ENCODE results near the gene TMEM87B. TPM values are rescaled to one million over a fixed set of nuclear protein-coding genes. Genes with fewer than 3 reads are reported as not detected.
"Not testable (repeated sequence)": the region's sequence is repeated elsewhere in the genome, so short reads cannot be mapped to it uniquely, and the experiment has no call there.

The TMEM87B gene
- total RNA-seq, 1 donor from 2014 or later = 15.7 TPM

DNA sequence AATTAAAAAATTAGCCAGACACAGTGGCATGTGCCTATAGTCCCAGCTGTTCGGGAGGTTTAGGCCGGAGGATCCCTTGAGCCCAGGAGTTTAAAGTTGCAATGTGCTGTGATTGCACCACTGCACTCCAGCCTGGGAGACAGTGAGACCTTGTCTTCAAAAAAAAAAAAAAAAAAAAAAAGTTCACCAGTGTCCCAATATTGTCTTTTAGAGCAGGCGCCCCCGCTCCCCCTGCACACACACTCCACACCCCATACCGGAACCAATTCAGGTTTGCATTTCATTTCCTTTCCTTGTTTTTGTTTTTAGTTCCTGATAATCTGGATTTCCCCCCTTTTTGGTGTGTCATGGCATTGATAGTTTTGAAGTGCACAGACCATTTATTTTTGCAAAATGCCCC lies 10.4 kb downstream of the TMEM87B start:
- intact Hi-C loops (cut with micrococcal nuclease) = no loop called here

DNA sequence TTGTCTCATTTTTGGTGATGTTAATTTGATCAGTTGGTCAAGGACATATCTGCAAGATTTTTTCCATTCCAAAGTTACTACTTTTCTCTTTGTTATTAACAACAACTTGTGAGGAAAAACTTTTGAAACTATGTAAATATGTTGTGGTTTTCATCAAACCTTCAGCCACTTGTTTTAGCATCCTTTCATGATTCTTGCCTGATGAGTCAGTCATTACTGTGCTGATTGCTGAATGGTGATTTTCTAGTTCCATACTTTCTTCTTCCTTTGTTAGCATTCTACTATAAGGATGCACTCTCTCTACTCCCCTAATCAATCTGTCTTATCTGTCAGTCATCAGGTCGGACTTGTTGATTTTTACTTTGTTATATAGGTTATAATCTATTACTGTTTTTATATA lies 10.9 kb downstream of the TMEM87B start:
- intact Hi-C loops (cut with micrococcal nuclease) = no loop called here

DNA sequence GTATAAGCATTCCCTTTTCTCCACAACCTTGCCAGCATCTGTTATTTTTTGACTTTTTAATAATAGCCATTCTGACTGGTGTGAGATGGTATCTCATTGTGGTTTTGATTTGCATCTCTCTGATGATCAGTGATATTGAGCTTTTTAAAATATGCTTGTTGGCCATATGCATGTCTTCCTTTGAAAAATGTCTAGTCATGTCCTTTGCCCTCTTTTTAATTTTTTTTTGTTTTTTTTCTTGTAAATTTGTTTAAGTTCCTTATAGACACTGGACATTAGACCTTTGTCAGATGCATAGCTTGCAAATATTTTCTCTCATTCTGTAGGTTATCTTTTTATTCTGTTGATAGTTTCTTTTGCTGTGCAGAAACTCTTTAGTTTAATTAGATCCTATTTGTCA lies 14.7 kb downstream of the TMEM87B start:
- intact Hi-C loops (cut with micrococcal nuclease) = not testable (repeated sequence)

DNA sequence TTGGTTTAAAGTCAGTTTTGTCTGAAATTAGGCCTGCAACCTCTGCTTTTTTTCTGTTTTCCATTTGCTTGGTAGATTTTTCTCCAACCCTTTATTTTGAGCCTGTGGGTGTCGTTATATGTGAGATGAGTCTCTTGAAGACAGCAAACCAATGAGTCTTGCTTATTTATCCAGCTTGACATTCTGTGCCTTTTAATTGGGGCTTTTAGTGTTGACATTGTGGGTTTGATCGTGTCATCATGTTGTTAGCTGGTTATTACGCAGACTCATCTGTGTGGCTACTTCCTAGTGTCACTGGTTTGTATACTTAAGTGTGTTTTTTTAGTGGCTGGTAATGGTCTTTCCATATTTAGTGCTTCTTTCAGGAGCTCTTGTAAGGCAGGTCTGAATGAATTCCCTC lies 18.8 kb downstream of the TMEM87B start:
- intact Hi-C loops (cut with micrococcal nuclease) = no loop called here

DNA sequence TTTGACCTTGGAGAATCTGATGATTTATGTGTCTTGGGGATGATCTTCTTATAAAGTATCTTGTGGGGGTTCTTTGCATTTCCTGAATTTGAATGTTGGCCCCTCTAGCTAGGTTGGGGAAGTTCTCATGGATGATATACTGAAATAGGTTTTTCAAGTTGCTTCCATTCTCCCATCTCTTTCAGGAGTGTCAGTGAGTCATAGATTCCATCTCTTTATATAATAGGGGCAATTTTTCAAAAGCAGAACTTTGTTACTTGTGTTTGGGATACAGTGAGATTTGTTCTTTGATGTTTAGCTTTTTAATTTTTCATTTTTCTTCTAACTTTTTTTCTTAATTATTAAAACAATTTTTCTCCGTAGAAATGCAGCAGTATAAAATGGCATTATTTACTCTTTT lies 19.4 kb downstream of the TMEM87B start:
- intact Hi-C loops (cut with micrococcal nuclease) = no loop called here

DNA sequence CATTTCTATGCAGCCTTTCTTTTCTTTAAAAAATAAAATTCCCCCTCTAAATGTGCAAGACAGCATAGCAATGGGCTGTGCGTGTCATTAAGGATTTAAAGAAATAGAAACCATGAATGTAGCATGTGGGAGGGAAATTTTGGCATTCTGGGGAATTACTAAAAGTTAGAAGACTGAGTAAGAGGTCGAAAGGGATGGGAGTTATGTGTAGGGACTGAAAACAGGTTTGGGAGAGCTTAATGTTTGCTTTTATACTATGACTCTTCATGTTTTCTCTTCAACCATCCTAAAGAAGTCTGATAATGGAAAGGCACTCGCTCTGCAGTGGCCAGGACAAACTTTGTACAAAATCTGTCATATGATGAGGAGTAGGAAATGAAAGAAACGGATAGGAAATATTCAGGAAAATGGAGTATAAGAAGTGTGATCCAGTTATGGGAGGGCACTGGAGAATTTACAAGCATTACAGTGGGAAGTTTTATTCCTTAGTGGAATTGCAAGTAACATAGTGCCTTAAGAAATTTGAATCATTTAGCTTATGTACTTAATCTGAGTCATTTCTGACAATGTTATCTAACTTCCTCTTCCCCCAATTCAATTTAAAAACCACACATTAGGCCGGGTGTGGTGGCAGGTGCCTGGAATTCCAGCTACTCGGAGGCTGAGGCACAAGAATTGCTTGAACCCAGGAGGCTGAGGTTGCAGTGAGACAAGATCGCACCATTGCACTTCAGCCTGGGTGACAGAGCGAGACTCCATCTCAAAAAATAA lies 20.6 kb downstream of the TMEM87B start:
- intact Hi-C loops (cut with micrococcal nuclease) = no loop called here

DNA sequence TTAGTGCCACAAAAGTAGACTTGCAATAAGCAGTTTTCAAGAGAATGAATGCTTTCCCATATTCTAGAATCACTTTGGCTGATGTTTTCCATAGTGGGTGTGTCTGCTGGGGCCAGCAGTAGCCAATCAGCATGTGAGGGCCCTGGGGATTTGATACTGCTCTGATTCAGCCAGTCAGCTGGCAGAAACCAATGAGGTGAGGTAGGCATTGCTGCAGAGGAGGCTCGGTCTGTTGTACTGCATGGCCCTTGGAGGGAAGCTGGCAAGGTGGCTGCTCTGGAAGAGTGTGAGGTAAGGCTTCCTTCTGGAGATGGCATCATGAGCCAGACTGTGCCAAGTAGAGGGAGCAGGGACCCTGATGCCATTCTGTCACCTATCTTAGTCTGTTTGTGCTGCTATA lies 22.7 kb downstream of the TMEM87B start:
- intact Hi-C loops (cut with micrococcal nuclease) = no loop called here

DNA sequence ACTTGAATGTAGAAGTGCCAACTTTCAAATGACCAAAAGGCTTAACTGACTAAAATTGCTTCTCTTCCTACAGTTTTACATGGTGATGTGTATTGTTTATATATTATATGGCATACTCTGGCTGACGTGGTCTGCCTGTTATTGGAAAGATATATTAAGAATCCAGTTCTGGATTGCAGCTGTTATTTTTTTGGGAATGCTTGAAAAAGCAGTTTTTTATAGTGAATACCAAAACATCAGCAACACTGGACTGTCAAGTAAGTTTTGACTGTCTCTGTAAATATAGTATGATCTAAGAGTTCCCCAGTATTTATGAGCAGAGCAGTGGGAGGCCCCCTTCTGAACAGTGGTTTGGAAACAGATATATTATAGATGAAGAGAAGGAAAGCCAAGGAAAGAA lies 26.2 kb downstream of the TMEM87B start:
- intact Hi-C loops (cut with micrococcal nuclease) = no loop called here

DNA sequence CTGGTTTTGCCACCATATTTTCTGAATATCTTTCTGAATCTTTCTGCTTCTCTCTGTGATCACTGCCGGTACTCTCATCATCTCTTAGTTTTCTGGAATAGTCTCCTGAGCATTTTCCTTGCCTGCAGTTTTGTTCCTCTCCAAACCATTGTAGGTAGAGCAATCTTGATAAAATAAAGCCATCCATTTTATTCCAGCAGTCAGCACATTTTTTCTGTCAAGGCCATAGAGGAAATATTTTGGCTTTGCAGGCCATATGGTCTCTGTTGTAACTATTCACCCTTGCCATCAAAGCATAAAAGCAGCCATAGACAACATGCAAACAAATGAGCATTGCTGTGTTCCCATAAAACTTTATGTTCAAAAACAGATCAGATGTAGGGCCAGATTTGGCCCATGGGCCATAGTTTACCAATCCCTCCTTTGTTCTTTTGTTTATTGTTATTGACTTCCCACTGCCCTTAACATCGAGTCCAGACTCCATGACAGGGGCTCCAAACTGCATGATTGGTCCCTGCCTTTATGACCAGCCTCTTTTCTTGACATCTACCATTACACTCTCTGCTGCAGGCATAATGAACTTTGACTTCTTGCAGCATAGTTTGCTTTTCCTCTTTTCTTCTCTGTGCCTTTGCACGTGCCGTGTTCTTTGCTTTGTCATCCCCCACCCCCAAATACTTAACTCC lies 29.8 kb downstream of the TMEM87B start:
- intact Hi-C loops (cut with micrococcal nuclease) = no loop called here

DNA sequence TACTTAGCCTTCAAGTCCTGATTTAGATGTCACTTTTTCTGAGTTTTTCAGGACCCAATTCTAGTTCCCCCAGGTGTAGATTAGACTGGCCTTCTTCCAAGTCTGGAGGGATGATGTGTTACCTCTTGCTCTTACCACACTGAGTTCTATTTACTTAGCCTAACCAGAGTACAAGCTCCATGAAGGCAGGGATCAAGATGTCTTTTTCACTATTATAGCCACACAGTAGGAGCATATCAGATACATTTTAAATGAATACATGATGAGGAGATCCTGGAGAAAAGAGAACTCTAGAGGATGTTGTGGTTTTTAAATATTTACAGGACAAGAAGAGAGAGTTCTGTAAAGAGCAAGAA lies 30.3 kb downstream of the TMEM87B start:
- intact Hi-C loops (cut with micrococcal nuclease) = no loop called here

DNA sequence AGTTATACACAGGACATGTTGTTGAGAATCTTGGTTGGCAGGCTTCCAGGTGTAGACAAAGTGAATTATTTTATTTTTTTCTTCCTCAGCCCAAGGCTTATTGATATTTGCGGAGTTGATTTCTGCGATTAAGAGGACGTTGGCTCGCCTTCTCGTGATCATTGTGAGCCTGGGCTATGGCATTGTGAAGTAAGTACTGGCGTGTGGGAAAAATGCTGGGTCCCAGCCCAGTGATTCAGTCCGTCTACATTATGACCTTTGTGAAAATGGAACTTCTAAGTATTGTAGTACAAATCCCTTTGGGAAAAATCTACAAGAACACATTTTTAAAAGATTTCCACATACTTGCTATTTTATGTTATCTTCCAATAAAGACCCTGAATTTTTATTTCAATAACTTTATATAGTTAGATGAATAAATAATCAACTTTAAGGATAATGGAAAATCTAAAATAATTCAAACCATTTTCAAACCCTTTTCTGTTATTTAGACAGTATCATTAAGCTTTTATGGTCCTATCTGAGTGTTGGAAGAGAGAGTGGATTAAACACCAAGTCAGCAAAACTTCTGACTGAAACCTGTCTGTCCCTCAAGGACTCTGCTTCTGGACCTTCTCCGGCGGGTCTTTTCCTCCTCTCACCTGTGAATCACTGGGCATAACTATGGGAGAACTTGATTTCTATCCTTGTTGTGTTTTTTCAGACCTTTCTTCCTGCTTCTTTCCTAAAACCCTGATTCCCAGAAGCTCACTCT lies 31.0 kb downstream of the TMEM87B start:
- intact Hi-C loops (cut with micrococcal nuclease) = no loop called here

DNA sequence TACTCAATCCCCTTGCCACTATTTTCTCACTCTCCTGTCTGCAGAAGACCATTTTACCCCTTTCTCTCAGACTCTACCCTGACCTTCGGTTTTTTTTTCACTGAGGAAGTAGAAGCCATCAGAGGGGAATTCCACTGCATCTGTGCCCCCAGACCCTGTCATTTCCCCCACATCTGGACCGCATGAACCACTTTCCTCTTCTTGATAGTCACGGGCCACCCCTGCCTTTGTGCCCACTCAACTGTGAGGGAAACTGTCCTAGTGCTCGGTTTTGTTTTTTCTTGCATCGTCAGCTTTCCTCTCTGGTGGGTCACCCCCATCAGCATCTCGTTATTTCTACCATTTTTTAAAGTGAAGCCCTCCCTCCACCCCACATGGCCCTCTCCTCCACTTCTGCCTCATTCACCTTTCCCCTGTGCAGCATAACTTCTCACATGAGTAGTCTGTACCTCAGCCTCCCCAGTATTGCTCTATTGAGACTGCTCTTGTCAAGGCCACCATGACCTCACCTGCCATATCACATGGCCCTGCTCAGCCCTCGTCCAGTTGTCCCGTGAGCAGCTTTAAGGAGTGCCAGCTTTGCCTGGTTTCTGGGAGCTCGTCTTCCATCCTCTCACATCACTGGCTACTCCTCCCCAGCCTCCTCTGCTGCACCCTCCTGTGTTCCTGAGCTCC lies 32.4 kb downstream of the TMEM87B start:
- intact Hi-C loops (cut with micrococcal nuclease) = no loop called here

DNA sequence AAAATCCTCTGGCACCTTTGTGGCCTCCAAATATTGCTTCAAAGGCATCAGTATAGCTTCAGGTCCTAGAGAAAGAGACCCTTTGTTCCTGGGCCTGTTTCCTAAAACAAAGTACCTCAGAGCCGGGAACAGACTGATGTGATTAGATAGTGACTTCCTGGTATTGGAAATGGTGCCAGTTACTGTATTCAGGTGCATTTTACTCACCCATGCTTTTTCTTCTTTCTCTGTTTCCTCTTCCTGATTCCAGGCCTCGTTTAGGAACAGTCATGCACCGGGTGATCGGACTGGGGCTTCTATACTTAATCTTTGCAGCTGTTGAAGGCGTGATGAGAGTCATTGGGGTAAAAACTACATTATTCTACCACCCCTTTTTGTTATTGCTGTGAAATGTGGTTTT lies 34.3 kb downstream of the TMEM87B start:
- intact Hi-C loops (cut with micrococcal nuclease) = no loop called here

DNA sequence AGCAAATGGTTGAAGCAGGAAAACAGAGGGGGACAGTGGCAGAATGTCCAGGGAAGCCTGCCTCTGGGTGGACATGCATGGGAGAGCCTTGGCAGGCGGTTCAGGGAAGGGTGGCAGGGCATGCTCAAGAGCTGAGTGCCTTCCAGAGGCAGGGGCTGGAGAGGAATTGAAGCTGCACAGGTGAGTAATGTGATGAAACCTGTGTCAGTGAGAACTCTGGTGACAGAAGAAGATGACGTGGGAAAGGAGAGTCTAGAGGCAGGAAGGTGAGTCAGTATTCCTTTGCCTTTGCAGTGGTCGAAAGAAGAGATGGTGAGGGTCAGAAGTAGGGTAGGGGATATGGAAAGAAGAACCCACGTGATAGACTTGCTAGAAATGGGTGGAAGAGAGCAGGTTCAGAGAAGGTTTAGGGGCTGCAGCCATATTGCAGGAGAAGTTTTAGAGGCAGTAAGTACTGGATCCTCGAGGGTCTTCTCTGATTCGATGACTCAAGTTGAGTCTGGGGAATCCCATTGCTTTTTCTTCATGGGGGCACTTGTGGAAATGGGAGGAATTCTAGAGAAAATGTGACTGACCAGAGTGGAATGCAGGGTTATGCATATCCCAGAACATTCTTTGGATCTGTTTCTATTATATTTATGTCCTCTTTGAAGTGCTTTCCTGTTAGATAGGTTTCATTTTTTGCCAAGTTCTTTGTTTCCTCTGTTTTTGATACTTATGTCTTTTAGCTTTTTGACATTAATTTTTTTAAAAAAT lies 37.4 kb downstream of the TMEM87B start:
- intact Hi-C loops (cut with micrococcal nuclease) = no loop called here

DNA sequence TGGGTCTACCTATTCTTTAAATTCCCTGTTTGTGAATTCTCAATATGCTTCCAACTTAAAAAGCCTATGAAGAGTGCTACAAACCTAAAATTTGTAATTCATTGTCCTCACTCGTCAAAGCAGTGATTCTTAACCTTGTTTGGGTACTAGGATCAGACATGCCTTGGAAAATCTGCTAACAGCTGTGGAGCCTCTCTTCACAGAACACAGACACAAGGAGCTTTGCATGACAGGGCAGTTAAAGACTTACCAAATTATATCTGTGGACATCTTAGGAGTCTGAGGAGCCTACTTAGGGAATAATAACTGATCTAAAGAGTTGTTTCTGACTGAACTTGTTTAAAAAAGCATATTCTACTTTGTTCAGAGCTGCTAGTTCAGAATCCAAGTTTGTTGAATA lies 38.1 kb downstream of the TMEM87B start:
- intact Hi-C loops (cut with micrococcal nuclease) = no loop called here

DNA sequence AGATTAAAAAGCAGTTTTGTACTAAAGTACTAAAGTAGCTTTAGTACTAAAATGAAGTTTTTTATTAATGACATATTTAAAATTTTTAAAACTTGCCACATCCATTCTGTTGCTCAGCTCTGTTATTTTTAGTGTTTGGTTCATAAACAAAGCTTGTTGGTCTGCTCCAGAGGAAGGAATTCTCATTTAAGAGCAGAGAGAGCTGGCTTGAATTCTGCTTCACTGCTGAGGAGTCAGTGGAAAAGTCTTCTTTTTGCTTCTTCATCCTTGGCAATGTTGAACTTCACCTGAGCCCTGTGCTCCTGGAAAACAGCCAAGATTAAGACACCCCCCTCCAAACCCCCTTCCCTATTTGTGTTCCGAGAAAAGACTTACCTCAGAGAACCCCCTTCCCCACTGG lies 40.6 kb downstream of the TMEM87B start:
- intact Hi-C loops (cut with micrococcal nuclease) = loop anchor here (5.0 kb wide), 1 partner anchor 38 kb away; the partner anchor contains the start of gene TMEM87B

DNA sequence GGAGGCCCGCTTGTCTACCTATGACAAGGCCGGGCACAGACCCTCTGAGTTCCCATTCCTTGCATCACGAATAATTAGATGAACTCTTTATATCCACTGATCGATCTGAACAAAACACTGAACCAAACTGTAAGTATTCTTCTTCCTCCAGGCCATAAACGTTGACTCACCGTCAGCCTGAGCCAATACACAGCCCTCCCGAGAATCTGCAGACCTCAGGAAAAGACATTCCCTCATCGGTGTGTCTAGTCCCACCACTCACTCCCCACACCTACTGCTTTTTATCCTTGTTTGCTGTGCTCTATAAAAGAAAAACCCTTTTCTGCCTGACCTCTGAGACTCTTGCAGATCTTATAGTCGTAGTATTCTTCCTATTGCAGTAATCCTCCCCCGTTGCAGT lies 41.0 kb downstream of the TMEM87B start:
- intact Hi-C loops (cut with micrococcal nuclease) = loop anchor here (5.0 kb wide), 1 partner anchor 39 kb away; the partner anchor contains the start of gene TMEM87B

DNA sequence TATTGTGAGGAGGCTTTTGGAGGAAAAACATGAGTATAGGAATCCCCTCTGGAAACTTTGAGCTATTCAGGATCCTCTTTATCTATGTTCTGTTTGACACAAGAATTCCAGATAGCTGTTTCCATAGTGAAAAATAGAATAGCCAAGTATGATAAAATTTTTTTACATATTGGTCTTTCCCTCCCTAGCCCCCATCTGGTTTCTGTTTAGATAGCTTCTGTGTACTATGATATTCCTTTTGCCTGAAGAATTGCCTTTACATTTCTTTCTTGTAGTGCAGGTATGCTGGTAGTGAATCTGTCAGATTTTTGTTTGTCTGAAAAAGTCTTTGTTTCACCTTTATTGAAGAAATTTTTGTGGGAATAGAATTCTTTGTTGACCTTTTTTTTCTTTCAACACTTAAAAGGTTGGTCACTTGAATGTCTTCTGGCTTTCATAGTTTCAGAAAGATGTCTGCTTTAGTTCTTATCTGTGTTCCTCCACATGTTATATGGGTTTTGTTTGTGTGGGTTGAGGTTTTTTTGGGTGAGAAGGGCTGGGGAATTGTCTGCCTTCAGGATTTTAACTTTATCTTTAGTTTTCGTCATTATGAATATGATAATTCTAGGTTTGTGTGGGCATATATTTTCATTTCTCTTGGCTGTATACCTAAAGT lies 53.2 kb downstream of the TMEM87B start:
- intact Hi-C loops (cut with micrococcal nuclease) = no loop called here

DNA sequence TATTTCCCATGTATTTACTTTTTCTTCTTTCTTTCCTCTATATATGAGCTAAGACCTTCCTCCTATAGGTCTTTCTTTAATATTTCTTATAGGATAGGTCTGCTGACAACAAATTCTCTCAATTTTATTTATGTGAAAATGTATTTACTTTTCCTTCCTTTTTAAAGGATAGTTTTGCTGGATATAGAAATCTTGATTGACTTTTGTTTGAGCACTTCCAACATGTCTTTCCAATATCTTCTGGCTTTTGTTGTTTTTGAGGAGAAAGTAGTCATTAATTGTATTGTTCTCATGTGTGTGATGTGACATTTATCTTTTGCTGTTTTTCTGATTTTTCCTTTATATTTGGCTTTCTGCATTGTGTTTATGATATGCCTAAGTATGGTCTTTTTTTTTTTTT lies 54.2 kb downstream of the TMEM87B start:
- intact Hi-C loops (cut with micrococcal nuclease) = no loop called here

DNA sequence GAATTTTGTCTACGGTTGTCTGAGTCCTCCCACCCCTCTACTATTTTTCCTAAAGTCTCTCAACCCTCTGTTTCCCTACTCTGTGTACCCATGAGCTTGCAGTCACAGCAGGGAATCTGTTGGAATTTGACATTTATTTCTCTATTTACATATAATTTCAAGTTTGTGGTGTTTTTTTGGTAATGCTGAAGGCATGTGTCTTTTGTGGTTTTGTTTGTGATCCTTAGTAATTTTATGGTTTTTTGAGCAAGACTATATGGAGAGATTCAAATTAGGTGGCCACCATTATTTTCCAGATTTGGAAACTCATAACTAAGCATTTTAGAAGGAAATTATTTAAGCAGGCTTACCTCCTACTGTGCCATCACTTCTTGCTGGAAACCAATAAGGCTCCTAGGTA lies 55.9 kb downstream of the TMEM87B start:
- intact Hi-C loops (cut with micrococcal nuclease) = no loop called here

Measured in T-helper 1 cell treated with Interleukin-12 subunit alpha and Interleukin-12 subunit beta and Interleukin-4 antibody, amounts not matched to agents 30 ng/mL and 1 ng/mL, for 36 hours (primary cell).